GM19351 (cell line): ENCODE measurements around the gene FEV.

Experiments used
- ATAC-seq: cut with Tn5 transposase; IDR thresholded peaks from one replicate; pipeline ENCODE4 v1.9.1; 2021; ENCODE audit warnings: mild to moderate bottlenecking, moderate library complexity; ENCODE audit not compliant: unreplicated experiment

The FEV gene

GRCh38 chr2:218993345-218994315, 8.6 kb upstream of the FEV start, which contains the start of gene CRYBA2:
Gene CRYBA2, minus strand, starts transcription at chr2:218993422. Its CDS starts 246 bp downstream, at chr2:218993176.
- ATAC-seq, result no peak

- ATAC-seq, result no peak
Observed at GRCh38 chr2:218992703-218993344, 7.8 kb upstream of the FEV start.

GRCh38 chr2:218992196-218992595, 7.2 kb upstream of the FEV start:
- ATAC-seq, result no peak

- ATAC-seq, result no peak
Observed at GRCh38 chr2:218991674-218992168, 6.7 kb upstream of the FEV start.

GRCh38 chr2:218990612-218991011, 5.6 kb upstream of the FEV start:
- no peak for ATAC-seq

GRCh38 chr2:218990052-218990451, 5.1 kb upstream of the FEV start:
- ATAC-seq, result no peak

GRCh38 chr2:218988650-218989049, 3.7 kb upstream of the FEV start:
- no peak for ATAC-seq

- ATAC-seq, result no peak
Observed at GRCh38 chr2:218988164-218988563, 3.2 kb upstream of the FEV start.

GRCh38 chr2:218986148-218986761, 1.3 kb upstream of the FEV start:
- no peak for ATAC-seq

GRCh38 chr2:218985325-218986091, 524 bp upstream of the FEV start:
- no peak for ATAC-seq

- ATAC-seq, result no peak
Observed at GRCh38 chr2:218984239-218985020, 554 bp downstream of the FEV start.

GRCh38 chr2:218983934-218984238, 1.1 kb downstream of the FEV start:
- ATAC-seq, result no peak

GRCh38 chr2:218983263-218983933, 1.6 kb downstream of the FEV start:
- no peak for ATAC-seq

- ATAC-seq, result no peak
Observed at GRCh38 chr2:218982586-218983262, 2.3 kb downstream of the FEV start.

- ATAC-seq, result no peak
Observed at GRCh38 chr2:218981881-218982585, 3.0 kb downstream of the FEV start.

- no peak for ATAC-seq
Observed at GRCh38 chr2:218981390-218981880, 3.5 kb downstream of the FEV start.

GRCh38 chr2:218980735-218981389, 4.1 kb downstream of the FEV start:
- no peak for ATAC-seq
